GM21723 (cell line): Measurements from ENCODE around the gene FXYD3.
"Not testable (repeated sequence)": the region's sequence is repeated elsewhere in the genome, so short reads cannot be mapped to it uniquely, and the experiment has no call there.

ENCODE experiments used
- ATAC-seq: cut with Tn5 transposase; IDR thresholded peaks from one replicate; pipeline ENCODE4 v1.9.1; 2021; ENCODE audit warnings: mild to moderate bottlenecking, moderate library complexity; ENCODE audit not compliant: unreplicated experiment

Gene FXYD3

GRCh38 chr19:35140962-35141836, 25.6 kb downstream of the FXYD3 start:
- ATAC-seq = no peak

- ATAC-seq = no peak
Measured at GRCh38 chr19:35141837-35142605, 26.4 kb downstream of the FXYD3 start.

DNA sequence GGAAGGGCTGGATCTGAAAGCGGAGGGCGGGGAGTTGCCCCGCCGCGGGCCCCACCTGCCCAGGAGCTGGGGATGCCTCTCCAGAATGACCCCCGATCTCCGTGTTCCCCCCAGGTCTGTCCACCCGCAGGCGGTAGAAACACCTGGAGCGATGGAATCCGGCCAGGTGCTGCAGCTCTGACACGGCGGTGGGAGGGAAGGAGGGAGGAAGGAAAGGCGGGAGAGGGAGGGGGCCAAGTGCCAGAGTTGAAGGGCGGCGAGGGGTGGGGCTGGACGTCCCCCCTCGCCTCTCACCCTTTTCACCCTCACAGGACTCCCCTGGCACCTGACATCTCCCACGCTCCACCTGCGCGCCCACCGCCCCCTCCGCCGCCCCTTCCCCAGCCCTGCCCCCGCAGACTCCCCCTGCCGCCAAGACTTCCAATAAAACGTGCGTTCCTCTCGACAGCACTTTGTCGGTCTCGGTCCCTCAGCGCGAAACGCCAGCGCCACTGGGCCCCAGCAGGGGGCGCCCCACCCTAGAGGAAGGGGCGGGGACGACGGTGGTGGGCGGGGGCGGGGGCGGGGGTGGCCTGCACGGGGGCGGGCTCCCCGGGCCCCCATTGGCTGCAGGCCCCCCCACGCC, 27.1 kb downstream of the FXYD3 start:
- ATAC-seq = no peak

- no peak for ATAC-seq
Measured at GRCh38 chr19:35143231-35143715, 27.6 kb downstream of the FXYD3 start, which contains the start of gene FXYD7. FXYD7 (plus strand) TSS chr19:35143255; CDS start chr19:35143334, 79 bp downstream.

GRCh38 chr19:35143818-35144217, 28.2 kb downstream of the FXYD3 start:
- ATAC-seq = no peak

DNA sequence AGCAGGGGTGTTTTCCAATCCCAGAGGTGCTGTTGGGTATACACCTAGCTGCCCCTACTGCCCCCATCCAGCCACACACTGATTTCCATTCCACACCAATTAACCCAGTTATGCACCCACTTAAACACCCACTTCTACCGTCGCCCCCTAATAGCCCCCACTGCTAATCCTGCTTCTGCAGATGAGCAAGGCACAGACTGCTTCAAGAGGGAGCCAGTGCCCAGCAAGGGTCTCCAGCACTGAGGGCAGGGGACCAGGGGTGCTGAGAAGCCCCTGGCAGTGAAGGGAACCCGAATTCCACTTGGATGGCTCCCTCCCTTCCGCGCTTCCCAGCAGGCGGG, 28.6 kb downstream of the FXYD3 start:
- ATAC-seq = no peak

DNA sequence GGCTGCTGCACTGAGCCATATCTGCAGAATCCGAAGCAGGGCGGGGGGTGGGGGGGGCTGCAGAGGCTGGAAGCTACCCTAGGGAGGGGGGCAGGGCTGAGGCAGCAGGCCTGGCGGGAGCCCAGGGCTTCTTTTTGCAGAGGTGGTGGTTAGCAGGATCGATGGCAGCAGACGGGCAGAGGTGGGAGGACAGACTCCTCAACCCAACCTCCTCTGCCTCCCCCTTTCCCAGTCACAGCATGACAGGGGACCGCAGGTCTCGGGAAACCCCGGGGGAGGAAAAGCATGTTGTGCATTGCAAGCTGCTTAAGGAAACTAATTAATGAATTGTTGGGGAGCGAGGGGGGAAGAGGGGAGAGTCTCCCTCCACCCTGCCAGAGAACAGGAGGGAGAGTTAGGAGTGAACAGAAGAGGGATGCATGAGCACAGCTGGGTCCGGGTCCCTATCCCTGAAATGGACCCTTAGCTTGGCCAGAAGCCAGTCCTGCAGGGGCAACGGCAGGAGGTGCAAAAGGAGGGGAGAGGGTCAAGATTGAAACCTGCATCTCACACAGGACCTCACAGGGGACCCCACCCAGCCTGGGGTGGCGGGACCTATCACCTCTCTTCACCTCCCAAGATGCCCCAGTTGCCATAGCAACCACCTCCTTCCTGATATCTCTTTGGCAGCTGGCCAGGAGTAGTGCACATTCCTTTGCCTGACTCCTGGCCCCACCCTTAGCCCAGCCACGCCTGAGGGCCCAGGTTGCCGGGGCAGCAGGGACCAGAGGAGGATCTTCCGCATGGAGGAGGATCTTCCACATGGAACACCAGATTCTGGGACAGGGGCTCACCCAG, 29.2 kb downstream of the FXYD3 start:
- no peak for ATAC-seq

GRCh38 chr19:35146746-35147459, 31.3 kb downstream of the FXYD3 start:
- no peak for ATAC-seq

- no peak for ATAC-seq
Measured at GRCh38 chr19:35149463-35149862, 33.8 kb downstream of the FXYD3 start.

DNA sequence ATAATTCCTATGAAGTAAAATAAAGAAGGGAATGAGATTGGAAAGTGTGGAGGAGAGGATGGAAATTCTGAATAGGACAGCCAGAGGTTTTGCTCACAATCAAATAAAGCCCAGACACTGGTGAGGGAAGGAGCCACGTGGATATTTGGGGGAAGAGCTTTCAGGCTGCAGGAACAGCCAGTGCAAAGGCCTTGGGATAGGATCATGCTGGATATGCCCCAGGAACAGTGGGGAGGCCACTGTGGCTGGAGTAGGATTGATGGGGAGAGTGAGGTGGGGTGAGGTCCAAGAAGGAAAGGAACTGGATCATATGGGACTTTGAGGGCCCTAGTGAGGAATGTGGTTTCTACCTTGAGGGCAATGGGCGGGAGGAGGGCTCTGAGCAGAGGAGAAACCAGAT, 34.8 kb downstream of the FXYD3 start:
- no peak for ATAC-seq

- no peak for ATAC-seq
Measured at GRCh38 chr19:35151273-35152065, 35.8 kb downstream of the FXYD3 start.

GRCh38 chr19:35153129-35153522, 37.5 kb downstream of the FXYD3 start:
- ATAC-seq = not testable (repeated sequence)

DNA sequence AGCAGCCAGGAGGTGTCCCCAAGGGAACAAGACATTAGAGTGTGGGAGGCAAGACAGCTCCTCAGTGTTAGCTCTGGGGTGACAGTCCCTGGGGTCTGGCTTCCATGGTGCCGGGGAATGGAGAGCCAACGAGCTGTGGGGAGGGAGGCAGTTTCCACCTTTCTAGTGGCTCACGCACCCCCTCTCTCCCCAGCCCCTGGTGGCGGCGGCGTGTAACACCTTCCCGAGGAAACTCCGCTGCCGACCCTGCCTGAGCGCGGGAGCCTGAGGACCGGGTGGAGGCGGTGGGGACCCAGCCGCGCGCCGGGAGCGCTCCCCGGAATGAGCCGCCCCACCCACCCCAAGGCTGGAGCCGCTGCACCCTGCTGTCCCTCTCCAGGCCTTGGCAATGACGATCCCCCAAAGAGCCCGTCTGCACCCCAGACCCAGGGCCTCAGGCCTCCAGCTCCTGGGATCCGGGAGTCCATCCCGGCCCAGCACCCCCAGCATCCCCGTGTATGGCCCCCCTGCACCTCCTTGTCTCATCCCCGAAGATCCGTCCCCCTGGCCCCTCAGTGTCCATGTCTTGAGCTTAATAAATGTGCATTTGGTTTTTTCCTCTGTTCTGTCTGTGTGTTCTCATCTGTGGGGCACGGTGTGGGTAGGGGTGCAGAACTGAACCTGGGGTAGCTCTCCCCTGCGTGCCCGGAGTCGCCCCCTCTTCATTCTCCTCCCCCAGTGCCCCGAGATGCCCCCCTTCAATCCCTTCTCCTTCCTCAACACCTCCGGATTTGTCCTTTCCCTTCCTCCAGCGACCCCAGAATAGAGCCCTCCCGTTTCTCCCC, 38.3 kb downstream of the FXYD3 start:
- ATAC-seq = no peak

DNA sequence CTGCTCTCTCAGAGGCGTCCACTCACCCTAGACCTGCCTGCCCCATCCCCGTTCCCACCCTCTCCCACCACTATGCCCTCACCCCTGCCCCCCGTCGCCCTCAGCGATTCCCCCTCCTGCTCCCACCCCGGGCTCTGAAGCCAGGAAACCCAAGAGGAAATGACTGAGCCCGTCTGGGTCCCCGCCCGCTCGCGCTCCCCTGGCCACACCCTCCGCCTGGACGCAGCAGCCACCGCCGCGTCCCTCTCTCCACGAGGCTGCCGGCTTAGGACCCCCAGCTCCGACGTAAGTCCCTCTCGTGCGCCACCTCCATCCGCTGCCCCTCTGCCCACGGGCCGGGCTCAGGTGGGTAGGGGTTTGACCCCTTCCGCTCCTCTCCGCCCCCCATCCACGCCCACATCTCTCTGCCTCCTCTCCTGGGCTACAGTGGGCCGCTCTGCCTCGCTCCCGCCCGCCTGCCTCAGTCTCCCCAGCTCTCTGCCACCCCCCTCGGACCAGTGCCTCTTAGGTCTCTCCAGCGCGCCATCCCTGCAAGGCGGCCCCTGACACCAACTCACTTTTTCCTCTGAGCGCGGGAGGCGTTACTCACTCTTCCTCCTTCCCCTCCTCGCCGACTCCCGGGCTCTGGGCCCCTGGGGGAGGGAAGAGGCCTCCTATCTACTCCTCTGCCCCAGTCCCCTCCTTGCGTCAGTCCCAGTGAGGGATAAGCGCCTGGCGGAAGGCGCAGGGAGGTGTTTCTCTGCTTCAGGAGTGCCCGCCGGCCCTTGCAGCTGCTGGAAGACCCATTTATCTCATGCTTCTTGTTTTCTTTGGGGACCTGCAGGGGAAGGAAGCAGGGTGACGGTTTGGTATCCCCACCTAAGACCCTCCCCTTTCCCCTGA, 39.1 kb downstream of the FXYD3 start, which contains the start of gene FXYD5:
Gene FXYD5, plus strand, starts transcription at position 211 of the 882 bp plus-strand sequence. CDS start 816 bp downstream, outside the sequence.
- ATAC-seq = no peak

GRCh38 chr19:35155441-35155840, 39.8 kb downstream of the FXYD3 start:
- ATAC-seq = no peak

- ATAC-seq = no peak
Measured at GRCh38 chr19:35155981-35156672, 40.5 kb downstream of the FXYD3 start.

- ATAC-seq = no peak
Measured at GRCh38 chr19:35156673-35157014, 41.0 kb downstream of the FXYD3 start.
